Stimulated activated CD4-positive, alpha-beta T cell treated with anti-CD3 and anti-CD28 coated beads, Interleukin-12 subunit alpha, Interleukin-12 subunit beta, amount 100 ng/mL, for 4 hours (primary cell): ENCODE measurements around the gene TMEM185A.
"Not testable (repeated sequence)": the region's sequence is repeated elsewhere in the genome, so short reads cannot be mapped to it uniquely, and the experiment has no call there.

Experiments used
- DNase-seq: peaks from one replicate; pipeline ENCODE4 v3.0.0-alpha.2; 2020

The TMEM185A gene

DNA sequence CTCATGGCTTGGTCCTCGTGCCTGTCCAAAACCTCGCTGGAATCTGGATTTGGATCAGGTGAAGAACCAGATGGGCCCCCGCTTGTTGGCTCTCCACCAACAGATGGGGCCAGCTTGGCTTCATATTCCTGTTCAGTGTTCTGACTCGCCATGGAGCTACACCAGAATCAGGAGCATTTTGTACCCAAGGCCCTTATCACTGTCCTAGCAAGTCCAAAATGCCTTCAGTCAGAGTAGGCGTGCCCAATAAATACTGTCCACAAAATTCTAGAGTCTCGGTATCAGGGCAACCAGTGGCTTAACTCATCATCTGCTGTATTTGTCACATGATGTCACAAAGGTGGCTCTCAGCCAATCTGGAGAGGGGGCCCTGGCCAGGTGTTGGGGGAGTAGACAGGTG, 81.9 kb downstream of the TMEM185A start, which contains the start of gene HSFX3:
Gene HSFX3, minus strand, starts transcription at position 224 of the 400 bp plus-strand sequence. Its CDS starts 72 bp downstream, at position 152.
- DNase-seq: not testable (repeated sequence)

- not testable (repeated sequence) for DNase-seq
These were observed 83.8 kb downstream of the TMEM185A start for GRCh38 chrX:149547782-149548181.

DNA sequence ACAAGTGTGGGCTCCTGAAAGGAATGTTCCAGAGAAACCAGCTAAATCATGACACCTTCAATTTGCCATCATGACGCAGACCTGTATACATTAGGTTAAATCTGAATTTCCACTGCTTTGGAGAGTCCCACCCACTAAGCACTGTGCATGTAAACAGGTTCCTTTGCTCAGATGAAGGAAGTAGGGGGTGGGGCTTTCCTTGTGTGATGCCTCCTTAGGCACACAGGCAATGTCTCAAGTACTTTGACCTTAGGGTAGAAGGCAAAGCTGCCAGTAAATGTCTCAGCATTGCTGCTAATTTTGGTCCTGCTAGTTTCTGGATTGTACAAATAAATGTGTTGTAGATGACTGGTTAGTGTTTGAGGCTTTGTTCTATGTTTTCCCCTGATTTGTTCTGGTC, 84.6 kb downstream of the TMEM185A start:
- not testable (repeated sequence) for DNase-seq
